ENCODE results near the gene ZMIZ1.
"Not testable (repeated sequence)": the region's sequence is repeated elsewhere in the genome, so short reads cannot be mapped to it uniquely, and the experiment has no call there.

ZMIZ1 gene

DNA sequence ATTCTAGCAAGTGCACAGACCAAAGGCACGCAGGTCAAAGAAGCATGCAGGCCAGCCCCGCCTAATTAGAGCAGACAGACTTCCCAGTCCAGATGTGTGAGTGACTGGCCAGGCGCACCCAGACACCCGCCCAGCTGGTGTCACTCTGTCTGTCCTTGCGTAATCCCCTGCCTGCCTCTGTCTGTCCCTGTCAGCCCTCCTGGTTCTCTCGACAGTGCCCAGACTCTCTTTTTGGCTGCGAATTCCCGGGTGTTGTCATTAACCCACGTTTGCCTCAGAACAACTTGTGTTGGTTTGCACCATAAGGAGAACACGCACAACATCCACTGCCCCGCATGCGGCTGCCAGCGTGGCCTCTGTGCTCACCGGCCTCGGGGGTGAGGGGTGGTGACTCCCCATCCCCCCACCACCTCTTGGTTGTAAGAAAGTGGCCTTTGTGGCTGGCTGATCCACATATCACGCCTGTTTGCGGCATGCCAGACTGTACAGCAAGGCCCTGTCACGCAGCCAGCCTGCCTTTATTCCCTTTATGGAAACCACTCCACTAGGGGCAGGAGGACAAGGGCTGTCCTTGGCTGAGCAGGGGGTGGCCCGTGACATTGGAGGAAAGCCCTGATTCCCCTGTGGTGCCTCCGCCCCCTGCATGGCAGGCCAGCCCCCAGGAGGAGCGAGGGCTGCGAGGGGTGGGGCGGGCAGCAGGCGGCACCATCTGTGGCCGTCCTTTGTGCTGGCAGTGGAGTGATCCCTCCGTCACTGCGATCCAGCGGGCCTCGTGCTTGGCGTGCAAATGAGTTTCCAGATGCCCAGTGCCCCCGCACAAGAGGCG, 205.7 kb downstream of the ZMIZ1 start:
- DNase-seq = no peak

DNA sequence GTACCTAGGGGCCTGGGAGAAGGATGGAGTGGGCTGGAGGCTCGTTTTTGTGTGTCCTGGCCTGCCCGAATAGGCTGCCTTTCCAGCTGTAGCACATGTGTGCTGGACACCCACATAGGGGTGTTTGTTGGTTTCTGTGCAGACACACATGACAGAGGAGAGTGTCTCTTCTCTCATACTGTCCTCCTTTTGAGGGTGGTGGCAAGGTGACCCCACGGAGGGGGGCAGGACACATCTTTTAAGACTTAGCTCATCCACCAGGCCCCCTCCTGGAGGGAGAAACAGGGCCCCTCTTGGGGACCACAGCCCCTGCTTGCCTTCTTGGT, 206.3 kb downstream of the ZMIZ1 start:
- DNase-seq = no peak

DNA sequence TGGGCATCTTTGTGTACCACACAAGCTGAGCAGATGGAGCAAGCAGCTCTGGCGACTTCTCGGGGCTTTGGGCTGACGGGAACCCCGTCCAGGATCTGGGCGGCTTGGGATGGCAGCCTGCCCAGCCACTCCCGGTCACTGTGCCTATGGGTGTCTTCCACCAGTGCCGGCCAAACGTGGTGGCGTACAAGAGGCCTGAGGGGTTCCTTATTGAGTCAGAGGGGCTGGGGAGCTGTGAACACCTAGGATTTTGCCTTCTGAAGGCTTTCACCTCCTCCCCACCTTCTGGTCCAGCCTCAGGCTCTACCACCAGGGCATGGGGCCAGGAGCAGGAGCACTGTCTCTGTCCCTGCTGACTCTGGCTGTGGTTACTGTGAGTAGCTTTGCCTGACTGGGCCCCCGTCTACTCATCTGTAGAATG, 206.7 kb downstream of the ZMIZ1 start:
- DNase-seq = no peak

DNA sequence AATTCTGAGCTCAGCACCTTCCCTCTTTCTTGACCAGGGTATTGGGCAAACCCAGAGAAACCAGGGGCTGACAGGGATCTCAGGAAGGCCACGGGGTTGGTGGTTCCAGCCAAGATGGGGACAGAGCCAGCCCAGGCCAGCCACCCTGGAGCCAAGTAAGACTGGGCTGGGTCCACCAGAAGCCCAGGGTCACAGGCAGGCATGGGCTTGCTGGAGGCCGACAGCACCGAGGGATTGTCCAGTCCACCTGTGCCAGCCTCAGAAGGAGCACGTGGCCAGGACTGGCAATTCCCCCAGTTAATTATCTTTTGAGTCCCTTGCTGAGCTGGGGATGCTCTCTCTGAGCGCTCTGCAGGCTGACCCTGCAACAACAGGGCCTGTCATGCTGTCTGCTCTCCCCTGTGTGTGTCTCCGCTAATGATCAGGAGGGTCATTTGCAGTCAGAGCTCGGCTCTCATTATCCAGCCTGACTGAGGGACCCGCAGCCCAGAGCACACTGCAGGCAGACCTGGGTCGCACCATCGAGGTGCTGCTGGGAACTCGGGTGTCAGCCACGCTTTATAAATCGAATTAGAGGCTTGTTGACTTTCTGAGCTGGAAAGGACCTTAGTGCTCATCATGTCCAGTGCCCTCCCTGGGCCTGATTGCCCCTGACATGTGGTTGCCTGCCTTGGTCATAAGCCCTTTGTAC, 209.0 kb downstream of the ZMIZ1 start:
- DNase-seq = no peak

DNA sequence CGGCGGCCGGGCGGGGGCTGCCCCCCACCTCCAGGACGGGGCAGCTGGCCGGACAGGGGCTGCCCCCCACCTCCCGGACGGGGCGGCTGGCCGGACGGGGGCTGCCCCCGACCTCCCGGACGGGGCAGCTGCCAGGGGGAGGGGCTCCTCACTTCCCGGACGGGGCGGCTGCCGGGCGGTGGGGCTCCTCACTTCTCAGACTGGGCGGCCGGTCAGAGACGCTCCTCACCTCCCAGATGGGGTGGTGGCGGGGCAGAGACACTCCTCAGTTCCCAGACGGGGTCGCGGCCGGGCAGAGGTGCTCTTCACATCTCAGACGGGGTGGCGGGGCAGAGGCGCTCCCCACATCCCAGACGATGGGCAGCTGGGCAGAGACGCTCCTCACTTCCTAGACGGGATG, 210.3 kb downstream of the ZMIZ1 start:
- not testable (repeated sequence) for DNase-seq

DNA sequence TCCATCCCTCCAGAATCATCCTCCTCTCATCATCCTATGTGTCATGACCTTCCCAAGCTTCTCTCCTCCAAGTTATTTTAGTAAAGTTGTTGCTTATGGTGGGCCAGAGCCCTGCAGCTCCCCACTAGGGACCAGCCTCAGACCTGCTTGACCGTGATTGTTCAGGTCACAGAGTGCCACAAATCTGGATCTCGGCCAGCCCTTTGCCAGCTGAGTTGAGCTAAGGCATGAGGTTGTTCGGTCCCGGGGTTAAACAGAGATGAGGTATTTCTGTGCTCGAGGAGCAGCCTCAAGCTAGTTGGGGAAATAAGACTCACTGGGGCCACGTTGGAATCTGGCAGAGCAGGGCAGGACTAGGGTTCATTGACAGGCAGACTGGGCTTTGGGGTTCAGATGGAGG, 212.2 kb downstream of the ZMIZ1 start:
- no peak for DNase-seq

DNA sequence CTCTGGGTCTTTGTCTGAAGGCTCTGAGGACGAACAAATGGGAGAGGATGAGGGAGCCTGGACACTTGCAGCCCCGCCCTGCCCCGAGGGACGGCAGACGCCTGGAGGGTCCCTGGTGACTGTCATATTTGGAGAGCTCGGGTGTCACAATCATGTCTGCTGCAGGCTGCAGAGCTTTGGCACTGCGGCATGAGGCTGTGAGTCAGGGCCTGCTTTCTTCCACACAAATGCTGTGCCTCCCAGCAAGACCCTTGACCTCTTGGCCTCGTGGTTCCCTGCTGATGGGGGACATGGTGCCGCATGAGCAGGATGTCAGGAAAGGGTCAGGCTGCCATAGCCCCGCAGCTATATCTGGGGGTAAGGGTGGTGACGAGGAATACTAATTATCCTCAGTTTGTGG, 213.6 kb downstream of the ZMIZ1 start:
- DNase-seq = no peak

DNA sequence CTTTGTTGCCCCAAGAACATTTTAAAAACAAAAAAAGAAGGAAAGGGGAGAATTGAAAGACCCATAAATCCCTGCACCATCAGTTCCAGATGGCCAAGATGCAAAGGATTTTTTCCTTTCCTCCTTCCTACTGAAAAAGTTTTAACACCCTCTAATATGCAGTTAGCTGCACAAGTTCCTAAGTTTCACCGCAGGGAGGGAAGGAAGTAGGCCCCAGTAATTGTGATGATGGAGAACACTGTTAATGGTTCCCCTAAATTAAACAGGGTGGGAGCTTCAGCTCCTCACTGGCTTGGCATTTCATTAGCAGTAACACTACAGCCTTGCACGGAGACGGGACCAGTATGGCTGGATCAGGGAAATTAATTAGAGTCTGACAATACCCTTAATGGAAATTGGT, 214.8 kb downstream of the ZMIZ1 start:
- DNase-seq = no peak

DNA sequence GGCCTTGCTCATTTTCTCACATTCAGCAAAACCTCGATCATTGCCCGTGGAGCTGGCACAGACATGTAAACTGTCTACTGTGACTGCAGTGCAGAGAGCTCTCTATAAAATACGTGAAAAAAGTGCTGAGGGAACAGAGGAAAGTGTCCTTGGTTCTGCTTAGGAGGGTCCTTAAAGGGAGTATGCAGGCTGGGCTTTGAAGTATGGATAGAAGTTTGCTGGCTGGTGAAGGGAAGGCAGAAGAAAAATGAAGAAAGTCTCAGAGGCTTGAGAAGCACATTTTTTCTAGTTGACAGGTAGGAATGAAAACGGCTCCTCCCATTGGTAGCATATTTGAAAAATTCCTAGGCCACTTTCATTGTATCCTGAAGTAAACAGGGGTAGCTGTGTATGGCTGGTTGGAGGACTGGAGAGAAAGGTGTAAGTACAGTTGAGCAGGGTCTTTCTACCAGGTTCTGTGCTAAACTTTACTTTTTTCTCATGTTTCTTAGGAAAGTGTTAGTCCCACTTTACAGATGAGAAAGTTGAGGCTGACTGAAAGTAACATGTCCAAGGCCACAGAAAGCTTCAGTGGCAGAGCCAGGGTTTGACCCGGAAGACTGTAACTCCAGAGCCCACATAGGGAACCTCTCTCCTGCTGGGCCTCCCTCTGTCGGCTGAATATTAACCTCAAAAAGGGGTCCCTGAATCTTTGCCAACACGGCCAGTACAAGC, 215.5 kb downstream of the ZMIZ1 start:
- DNase-seq = no peak

DNA sequence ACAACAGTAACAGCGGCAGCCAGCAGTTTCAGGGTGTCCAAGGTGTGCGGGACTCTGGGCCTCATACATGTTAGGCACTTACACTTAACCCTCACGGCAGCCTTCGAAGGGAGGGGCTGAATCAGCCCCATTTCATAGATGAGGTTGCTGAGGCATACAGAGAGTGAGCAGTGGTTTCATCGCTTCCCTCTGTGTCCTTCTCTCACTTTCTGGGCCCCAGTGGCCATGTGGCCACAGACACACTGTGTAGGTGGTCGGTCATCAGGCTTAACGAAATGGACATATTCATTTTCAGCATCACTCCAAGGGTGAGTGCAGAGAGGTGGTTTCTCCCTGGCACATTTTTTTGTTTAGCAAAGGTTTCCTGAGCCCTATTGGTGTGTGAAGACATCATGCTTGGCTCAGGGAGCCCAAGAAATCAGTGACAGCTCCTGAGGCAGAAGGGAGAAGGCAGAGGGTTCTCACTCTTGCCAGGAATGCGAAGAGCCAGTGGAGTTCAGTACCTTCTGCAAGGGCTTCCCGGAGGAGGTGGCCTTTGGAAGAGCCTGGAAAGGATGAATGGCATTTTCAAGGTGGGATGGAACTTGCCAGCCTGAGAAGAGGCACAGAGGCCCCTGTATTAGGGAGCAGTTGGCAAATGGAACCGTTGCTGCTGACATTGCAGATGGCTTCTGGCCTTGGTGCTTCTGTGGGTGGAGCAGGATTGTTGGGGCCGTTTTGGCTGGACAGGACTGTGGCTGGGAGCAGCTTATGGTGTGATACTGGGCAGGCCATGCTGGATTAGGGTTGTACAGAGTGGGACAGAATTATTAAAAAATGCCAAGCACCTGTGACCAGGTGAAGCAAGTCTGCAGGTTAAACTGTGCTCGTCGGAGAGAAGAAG, 216.8 kb downstream of the ZMIZ1 start:
- DNase-seq = no peak

DNA sequence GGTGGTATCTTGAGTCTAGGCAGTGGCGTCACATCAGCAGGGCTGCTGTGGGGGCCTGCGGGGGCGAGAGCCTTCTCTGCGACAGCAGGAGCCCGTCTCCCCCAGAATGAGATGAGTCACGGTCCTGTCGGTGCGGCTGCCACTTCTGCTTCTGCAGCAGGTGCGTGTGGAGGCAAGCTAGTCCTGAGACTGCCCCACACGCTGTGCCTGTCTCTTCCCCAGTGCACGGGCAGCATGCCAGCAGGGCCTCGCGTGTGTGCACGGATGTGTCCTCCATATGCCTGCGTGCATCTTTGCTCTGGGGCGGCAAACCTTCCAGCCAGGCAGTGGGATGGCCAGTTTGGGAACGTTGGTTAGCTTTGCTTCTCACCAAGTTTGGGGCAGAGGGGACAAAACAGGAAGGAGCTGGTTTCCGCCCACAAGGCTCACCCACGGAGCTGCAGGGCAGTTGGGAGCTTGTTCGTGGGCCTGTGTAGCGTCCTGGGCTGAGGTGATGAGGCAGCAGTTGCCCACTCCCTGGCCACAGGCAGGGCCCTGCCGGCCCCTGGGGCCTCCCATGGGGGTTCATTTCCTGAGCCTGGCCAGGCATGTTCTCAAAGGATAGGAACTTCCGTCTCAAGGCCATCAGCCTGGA, 217.7 kb downstream of the ZMIZ1 start:
- DNase-seq = peak; percentile 77

DNA sequence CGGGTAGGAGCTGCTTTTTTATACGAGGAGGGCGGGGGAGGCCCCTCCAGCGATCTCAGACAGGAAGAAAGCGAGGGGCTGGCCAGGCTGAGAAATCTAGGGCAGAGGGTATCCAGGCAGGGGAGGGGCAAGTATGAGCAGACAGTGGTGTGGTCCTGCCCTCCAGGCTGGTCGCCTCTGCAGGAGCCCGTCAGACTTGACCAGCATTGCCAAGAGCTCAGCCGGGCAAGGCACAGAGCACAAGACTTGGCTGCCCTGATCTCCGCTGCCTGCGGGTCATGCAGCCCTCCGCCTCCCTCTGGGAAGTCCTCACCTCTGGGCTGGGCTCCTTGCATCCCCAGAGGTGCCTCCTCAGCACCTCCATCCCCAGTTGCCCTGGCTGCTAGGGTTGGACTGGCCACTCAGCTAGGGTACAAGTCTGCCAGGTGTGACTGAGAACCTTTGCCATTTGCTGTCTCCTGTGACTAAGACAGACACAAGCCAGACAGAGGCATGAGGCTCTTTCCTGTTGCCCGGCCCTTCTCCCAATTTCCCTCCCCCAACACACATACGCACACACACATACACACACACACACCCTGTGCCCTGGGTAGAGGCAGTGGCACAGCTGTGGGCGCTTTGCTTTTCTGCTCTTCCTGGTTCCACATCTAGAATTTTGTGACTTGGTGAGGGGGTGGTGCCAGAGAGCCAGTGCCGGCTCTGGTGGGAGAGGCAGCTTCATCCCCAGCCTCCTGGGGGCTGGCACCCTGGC, 219.4 kb downstream of the ZMIZ1 start:
- DNase-seq = no peak

DNA sequence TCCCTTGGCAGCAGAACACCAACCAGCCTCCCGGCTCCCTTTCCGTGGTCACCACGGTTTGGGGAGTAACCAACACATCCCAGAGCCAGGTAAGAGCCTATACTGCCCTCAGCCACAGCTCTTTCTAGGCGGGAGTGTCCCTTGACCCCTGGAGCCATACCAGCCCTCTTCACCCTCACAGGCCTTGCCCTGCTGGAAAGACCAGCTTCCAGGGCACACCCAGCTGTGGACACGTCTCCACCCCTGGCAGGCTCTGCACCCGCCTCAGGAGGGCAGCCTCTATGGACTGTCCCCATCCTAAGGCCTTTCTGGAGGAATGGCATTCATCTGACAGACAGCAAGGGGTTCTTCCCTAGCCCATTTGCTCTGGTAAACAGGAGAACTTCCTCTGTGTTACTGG, 221.0 kb downstream of the ZMIZ1 start:
- no peak for DNase-seq

DNA sequence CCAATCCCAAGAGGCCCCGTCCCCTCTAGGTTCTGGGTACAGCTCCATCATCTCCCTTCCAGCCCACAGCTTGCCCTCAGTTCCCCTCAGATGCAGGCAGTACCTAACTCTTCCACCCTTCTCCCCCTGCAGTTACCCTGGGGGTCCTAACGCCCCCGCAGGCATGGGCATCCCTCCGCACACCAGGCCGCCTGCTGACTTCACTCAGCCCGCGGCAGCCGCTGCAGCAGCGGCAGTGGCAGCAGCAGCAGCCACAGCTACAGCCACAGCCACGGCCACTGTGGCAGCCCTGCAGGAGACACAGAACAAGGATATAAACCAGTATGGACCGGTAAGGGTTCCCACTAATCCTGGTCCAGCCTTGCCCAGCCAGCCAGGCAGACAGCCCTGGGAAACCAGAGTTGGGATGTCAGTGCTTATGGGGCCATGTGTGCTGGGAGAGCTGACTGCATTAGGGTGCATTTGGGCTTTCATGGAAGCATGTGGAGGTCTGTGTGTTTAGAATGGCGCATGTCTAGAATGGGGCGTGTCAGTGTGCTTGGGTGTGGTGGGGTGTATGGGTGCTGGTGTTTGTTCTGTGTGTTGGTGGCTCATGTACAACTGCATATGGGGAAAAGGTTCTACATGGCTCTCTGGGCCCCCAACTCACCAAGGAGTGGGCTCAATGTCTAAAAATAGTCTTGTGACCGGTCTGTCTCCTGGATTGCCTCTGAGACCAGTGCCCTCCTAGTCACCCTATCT, 223.4 kb downstream of the ZMIZ1 start:
- no peak for DNase-seq

DNA sequence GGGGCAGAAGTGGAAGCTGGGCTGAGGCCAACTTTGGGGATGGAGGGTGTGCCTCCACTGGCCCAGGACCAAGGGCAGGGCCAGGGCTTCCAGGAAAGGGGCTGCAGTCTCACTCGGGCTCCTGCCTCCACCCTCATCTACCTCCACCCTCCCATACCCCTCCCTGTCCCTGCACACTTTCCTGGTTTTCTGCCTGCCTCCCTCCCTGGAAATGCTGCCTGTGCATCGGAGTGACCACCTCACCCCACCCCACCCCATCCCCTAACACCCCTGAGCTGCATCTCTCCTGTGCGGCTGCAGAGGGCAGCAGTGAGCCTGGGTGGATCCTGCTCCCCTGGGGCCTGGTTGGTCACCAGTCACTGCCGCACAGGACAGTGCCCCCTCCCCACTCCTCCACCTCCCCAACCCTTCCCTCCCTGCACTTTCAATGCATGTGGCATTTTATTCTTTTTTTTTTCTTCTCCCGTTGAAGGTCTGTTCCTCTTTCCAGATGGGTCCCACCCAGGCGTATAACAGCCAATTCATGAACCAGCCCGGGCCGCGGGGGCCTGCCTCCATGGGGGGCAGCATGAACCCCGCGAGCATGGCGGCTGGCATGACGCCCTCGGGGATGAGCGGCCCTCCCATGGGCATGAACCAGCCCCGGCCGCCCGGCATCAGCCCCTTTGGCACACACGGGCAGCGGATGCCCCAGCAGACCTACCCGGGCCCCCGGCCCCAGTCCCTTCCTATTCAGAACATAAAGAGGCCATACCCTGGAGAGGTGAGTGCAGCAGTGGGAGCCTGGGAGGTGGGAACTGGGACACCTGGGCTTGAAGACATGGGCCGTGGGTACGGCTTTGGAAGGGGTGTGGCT, 224.4 kb downstream of the ZMIZ1 start:
- DNase-seq = no peak

DNA sequence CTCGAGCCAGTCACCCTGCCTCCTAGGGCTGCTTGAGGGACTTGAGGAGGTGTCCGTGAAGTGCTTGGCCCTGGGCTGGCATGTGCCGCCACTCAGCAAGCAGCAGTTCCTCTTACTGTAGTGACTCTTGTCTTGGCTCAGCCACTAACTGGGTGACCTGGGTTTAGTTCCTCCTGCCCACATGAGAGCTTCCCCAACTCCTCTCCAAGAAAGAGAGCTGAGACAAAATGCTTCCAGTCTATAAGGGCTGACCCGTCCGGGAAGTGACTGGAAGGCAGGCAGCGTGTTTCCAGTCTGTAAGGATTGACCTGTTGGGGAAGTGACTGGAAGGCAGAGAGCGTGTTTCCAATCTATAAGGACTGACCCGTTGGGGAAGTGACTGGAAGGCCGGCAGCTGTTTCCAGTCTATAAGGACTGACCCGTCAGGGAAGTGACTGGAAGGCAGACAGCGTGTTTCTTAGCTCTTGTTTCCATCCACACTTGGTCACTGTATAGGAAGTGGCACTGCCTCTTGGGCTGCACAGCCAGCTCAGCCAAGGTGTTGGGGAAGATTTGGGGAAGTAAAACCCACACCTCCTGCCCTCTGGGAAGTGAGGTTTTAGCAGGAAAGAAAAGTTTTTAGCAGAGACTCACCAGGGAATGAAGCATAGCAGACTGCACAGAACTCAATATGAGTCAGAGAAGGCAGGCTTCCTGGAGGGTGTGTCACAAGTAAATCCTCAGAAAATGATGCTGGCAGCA, 225.2 kb downstream of the ZMIZ1 start:
- DNase-seq = no peak

DNA sequence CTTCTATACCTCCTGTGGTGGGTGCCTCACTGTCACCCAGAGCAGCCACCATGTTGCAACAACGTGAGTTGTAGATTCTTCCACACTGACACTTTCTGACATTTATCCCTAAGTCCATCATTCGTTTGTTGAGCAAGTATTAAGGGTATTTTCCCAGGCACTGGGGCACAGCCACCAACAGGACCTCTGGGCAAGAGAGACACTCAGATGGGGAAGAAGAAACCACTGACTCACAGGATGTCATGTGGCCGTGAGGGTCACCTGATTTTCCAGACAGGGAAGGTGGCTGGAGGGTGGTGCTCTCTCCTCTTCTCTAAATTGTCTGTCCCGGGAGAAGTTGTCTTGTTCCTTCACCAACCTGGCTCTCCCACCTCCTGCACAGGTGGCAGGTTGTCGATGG, 226.8 kb downstream of the ZMIZ1 start:
- DNase-seq = no peak

DNA sequence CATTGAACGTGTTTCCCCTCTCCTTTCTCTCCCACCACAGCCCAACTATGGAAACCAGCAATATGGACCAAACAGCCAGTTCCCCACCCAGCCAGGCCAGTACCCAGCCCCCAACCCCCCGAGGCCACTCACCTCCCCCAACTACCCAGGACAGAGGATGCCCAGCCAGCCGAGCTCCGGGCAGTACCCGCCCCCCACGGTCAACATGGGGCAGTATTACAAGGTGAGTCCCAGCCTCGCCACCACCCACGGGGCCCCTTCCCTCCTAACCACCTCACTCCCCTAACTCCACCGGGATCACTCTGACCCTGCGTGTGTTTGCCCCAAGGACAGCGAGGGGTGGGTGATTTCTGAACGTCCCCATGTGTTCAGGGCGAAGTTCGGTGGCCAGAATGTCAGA, 227.7 kb downstream of the ZMIZ1 start:
- no peak for DNase-seq
